Lung (tissue), 12 donors: ENCODE results near the gene ZYG11B. TPM values are rescaled to one million over a fixed set of nuclear protein-coding genes. Genes with fewer than 3 reads are reported as not detected.
"Not testable (repeated sequence)": the region's sequence is repeated elsewhere in the genome, so short reads cannot be mapped to it uniquely, and the experiment has no call there.

Source experiments
- ATAC-seq: fragments of 200-7000 bp; cut with Tn5 transposase; one replicate; pipeline ENCODE4 v1.9.1; 2020; ENCODE audit warnings: moderate number of reproducible peaks; ENCODE audit not compliant: insufficient read depth, low FRiP score
- DNase-seq, 3 donors: peaks; one replicate each; pipeline ENCODE4 v3.0.0-alpha.2; 2013 to 2017
- H3K27ac ChIP-seq, 2 donors: one replicate each; pipeline ENCODE4 v1.5.1; 2013; ENCODE audit warnings: mild to moderate bottlenecking in 2 of 2, moderate library complexity in 2 of 2, control low read depth in 1 of 2, inconsistent platforms in 1 of 2, low read depth in 1 of 2, low read length in 1 of 2
- H3K27me3 ChIP-seq, 3 donors: one replicate each; pipeline ENCODE4 v1.5.1; 2013; ENCODE audit warnings: low read length in 2 of 3; ENCODE audit not compliant: control insufficient read depth in 3 of 3, insufficient read depth in 3 of 3
- H3K36me3 ChIP-seq, 4 donors: one replicate each; pipeline ENCODE4 v1.5.1; 2013; ENCODE audit warnings: low read length in 4 of 4, mild to moderate bottlenecking in 1 of 4, moderate library complexity in 1 of 4; ENCODE audit not compliant: control insufficient read depth in 4 of 4, insufficient read depth in 4 of 4
- H3K4me1 ChIP-seq, 5 donors: one replicate each; pipeline ENCODE4 v1.5.1; 2013; ENCODE audit warnings: low read length in 5 of 5, mild to moderate bottlenecking in 2 of 5, moderate library complexity in 1 of 5; ENCODE audit not compliant: control insufficient read depth in 5 of 5, insufficient read depth in 5 of 5
- H3K4me3 ChIP-seq: one replicate; pipeline ENCODE4 v1.5.1; 2013; ENCODE audit warnings: mild to moderate bottlenecking, control low read depth, moderate library complexity
- H3K9ac ChIP-seq, 2 donors: one replicate each; pipeline ENCODE4 v1.5.1; 2013; ENCODE audit warnings: low read length in 2 of 2, control low read depth in 1 of 2; ENCODE audit not compliant: insufficient read depth in 1 of 2
- H3K9me3 ChIP-seq, 4 donors: one replicate each; pipeline ENCODE4 v1.5.1; 2013; ENCODE audit warnings: low read length in 3 of 4, mild to moderate bottlenecking in 1 of 4, moderate library complexity in 1 of 4; ENCODE audit not compliant: control insufficient read depth in 4 of 4, insufficient read depth in 3 of 4
- CTCF ChIP-seq: IDR thresholded peaks from 2 replicates; pipeline ENCODE4 v1.5.1; 2012; ENCODE audit warnings: mild to moderate bottlenecking; ENCODE audit errors: control extremely low read depth, extremely low read depth
- WGBS, 2 donors: extraction: QIAGEN DNeasy Blood & Tissue Kit; methylation state at CpG; one replicate each; pipeline ENCODE4 v1.1.7; 2013; 5-methylcytosine and 5-hydroxymethylcytosine counted together
- polyA plus RNA-seq, 2 donors: library from polyadenylated mRNA; stranded (reverse); fragments of 200-250 nt; gene quantifications; one replicate each; pipeline ENCODE4 v1.2.1, GENCODE V29; 2013
- total RNA-seq, 2 donors: library from RNA; depleted of rRNA in 1 of 2; stranded (reverse); fragments of >200 nt in 1 of 2; gene quantifications; one replicate each; pipeline ENCODE4 v1.2.1, GENCODE V29; 2014 to 2021
- donor health status: control.
- donor health status: control.
- donor health status: Bipolar disorder and iron deficiency.
- donor health status: healthy.
- donor health status: DM: yes; HTN: yes; CAD: no.

The ZYG11B gene
- total and polyA plus RNA-seq, 4 donors, result 5.7 to 39.0 (median 16.8) TPM

- peak overlapping the region; percentile 78 for H3K4me3 ChIP-seq
- WGBS, 2 donors, result 1% methylated on average over 14 of the region's 14 CpGs
- H3K36me3 ChIP-seq, result peaks cover 0 to 2% (median 0%) of the 10 kb centered on the region in 4 donors
- H3K9me3 ChIP-seq, result no peaks in the 10 kb centered on the region
- peak overlapping the region; percentile 15 to 99 for H3K27ac ChIP-seq
- H3K9ac ChIP-seq, result peak overlapping the region; percentile 69 to 95
- no peaks in the 10 kb centered on the region for H3K27me3 ChIP-seq
- peak; percentile 28 to 32 (median 28) for DNase-seq
- peaks cover 0 to 14% (median 11%) of the 10 kb centered on the region in 5 donors for H3K4me1 ChIP-seq
- ATAC-seq, result no peak
- no peak for TF ChIP-seq CTCF
These were observed 897 bp downstream of the ZYG11B start for GRCh38 chr1:52727114-52727586.

GRCh38 chr1:52727956-52728656 is 1.9 kb downstream of the ZYG11B start:
- no peak for DNase-seq
- Histone ChIP-seq H3K9me3 (no peaks in the 10 kb centered on the region), H3K4me3 (no peak overlapping the region), H3K27ac (no peak overlapping the region), H3K27me3 (no peaks in the 10 kb centered on the region), H3K9ac (no peak overlapping the region), H3K4me1 (peaks cover 0 to 14% (median 11%) of the 10 kb centered on the region in 5 donors), H3K36me3 (peaks cover 0 to 2% (median 1%) of the 10 kb centered on the region in 4 donors)
- ATAC-seq, result no peak
- 75 to 93% methylated on average over 6 of the region's 6 CpGs for whole genome bisulfite sequencing, 2 donors
- TF ChIP-seq CTCF, result no peak

- H3K4me1 ChIP-seq, result peaks cover 0 to 7% (median 3%) of the 10 kb centered on the region in 5 donors
- H3K9ac ChIP-seq, result no peak overlapping the region
- peaks cover 0 to 2% (median 1%) of the 10 kb centered on the region in 4 donors for H3K36me3 ChIP-seq
- 94 to 98% methylated on average over 3 of the region's 3 CpGs for WGBS, 2 donors
- H3K4me3 ChIP-seq, result no peak overlapping the region
- no peak overlapping the region for H3K27ac ChIP-seq
- DNase-seq (no peak), ATAC-seq (no peak)
- no peak for TF ChIP-seq CTCF
- no peaks in the 10 kb centered on the region for H3K27me3 ChIP-seq
- no peaks in the 10 kb centered on the region for H3K9me3 ChIP-seq
These were observed 7.1 kb downstream of the ZYG11B start for GRCh38 chr1:52733368-52733767.

- H3K9me3 ChIP-seq, H3K36me3 ChIP-seq, H3K27ac ChIP-seq, ATAC-seq, H3K27me3 ChIP-seq, H3K9ac ChIP-seq, DNase-seq, H3K4me3 ChIP-seq: not testable (repeated sequence)
- H3K4me1 ChIP-seq, result peaks cover 0 to 10% (median 0%) of the 10 kb centered on the region in 5 donors
- 92 to 95% methylated on average over 9 of the region's 9 CpGs for WGBS, 2 donors
These were observed 9.1 kb downstream of the ZYG11B start for GRCh38 chr1:52735371-52735770.
